Endothelial cell of hepatic sinusoid (primary cell): ENCODE results near the gene GXYLT2.
"Not testable (repeated sequence)": the region's sequence is repeated elsewhere in the genome, so short reads cannot be mapped to it uniquely, and the experiment has no call there.

Experiments used
- in situ Hi-C: cut with HindIII; loops from 2 replicates; pipeline ENCODE4 v1.10.0; 2017; ENCODE audit warnings: low sequenced_read_pairs

The GXYLT2 gene

DNA sequence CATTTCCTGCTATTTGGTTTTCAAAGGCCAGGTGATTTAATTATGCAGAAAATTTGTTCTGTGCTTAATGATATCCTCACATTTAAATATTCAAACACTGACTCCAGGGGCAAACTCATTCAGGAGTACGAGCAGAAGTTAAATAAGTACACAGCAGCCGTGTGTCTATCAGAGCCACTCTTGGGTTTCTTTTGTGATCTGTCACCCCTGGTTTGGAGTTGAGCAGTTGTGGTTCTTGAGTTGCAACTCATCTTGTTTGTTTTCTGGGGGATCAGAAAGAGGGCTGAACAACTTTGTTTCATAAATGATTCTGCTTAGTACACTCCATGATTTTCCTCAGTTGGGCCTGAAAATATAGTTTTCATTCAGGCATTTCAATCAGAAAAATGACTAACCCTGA, 83.1 kb downstream of the GXYLT2 start:
- in situ Hi-C loops: no loop called here

DNA sequence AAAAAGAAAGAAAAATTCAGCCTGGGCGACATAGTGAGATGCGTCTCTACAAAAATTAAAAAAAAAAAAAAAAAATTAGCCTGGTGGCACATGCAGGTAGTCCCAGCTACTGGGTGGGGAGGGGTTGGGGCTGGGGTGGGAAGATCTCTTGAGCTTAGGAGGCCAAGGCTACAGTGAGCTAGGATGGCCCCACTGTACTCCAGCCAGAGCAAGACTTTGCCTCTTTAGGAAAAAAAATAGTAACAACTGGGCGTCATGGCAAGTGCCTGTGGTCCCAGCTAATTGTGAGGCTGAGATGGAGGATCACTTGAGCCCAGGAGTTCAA, 84.8 kb downstream of the GXYLT2 start:
- in situ Hi-C loops: no loop called here

DNA sequence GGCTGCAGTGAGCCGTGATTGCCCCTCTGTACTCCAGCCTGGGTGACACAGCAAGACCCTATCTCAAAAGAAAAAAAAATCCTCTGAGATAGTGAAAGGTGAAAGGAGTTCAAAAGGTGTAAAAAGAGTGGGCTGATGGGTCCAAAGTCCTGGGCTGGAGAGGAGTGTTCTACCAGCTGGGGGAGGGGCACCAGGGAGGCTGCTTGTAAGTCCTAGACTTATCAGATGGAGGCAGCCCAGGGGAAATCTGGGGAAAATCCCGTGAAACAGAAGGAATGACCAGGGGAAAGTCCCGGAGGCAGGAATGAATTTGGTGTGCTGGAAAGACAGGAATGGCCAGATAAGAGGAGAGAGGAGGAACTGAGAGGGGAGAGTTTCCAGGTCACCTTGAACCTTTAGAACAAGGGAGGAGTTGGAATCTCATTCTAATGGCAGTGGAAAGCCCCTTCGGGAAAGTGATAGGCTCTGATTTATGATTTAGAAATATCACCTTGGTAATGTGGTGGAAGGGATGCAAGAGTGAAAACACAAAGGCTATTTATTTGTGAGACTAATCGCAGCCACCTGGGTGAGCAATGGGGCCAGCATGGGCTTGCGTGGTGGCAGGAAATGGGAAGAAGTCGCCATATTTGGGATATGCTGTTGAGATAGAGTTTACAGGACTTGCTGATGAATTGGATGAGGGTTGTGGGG, 85.3 kb downstream of the GXYLT2 start:
- in situ Hi-C loops: no loop called here

DNA sequence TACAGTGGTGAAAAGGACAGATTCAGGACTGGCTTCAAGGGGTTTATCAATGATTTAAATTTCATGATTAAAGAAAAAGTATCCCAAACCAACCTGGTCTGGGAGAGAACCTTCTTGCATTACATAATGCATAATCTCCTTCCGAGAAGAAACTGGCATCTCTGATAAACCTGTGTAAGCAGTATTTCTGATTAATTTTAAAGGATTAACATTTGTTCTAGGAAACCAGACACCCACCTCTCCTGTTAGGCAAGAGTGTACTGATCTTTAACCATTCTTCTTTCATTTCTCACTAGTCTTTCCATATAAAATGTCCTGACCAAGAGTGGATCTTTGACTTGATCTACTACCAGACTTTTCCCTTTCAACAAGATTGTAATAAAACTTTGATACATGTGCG, 85.9 kb downstream of the GXYLT2 start:
- in situ Hi-C loops: no loop called here

DNA sequence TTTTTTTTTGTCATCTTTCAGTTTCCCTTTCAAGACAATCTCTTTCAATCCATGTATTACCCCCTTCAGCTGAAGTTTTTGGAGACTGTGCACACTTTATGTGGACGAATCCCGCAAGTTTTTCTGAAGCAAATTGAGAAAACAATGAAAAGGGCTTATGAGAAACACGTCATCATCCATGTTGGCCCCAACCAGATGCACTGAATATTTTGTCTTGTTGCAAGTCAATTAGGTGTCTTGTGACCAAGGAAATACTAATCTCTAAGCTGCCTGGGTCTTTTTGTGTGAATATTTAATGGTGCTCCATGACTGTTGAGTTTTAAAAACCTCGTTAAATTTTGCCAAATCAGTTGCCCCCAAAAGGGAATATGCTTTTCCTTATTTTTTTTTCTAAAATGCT, 87.1 kb downstream of the GXYLT2 start:
- in situ Hi-C loops: no loop called here

DNA sequence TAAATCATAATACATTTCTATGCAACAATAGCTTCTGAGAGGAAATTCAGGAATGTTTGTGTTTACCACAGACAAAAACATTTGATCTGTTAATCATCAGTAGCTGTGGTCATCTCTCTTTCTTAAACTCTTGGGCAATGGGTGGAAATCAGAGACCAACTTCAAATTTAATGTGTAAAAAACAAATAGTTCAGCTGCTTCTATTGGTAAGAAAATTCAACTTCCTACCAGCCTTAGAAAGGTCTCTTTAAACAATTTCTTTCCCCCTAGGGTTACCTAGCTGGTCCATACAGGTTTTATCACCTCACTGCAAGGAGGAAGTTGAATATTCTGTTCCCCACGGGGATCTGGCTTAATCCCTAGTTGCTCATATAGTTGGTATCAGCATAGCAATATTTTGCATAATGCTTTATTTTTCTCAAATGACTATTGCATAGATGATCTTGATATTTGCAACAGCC, 88.5 kb downstream of the GXYLT2 start:
- in situ Hi-C loops: no loop called here

DNA sequence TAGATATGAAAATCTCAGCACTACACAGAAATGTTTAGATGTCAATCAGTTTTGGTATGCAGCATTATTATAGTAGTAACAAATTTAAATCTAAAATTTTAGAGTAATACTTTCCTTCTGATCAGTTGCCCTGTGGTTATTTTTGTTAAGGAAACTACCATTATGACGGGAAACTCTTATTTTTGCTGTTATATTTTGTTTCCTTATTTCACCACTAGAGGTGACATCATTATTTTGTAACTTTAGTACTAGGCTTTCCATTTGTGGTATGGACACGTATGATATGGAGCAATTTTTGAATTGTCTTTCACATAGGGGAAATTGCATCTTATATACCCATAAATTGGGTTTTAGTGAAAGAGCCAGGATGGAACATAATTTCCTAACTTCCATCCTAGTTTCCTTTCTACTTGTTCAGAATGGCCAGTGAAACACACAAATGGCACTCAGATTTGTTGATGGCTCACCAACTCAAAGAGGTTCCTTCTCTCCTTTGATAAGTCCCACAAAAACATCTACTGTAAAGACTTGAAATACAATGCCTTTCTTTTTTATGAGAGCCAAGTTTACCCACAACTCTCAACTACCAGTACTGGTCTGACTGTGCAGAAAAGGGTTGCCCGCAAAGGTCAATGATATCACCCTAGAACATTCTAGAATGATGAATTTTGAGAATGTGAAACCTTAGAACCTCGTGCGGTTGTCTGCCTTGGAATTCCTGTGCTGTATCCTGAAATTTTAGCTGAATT, 89.4 kb downstream of the GXYLT2 start:
- in situ Hi-C loops: no loop called here

DNA sequence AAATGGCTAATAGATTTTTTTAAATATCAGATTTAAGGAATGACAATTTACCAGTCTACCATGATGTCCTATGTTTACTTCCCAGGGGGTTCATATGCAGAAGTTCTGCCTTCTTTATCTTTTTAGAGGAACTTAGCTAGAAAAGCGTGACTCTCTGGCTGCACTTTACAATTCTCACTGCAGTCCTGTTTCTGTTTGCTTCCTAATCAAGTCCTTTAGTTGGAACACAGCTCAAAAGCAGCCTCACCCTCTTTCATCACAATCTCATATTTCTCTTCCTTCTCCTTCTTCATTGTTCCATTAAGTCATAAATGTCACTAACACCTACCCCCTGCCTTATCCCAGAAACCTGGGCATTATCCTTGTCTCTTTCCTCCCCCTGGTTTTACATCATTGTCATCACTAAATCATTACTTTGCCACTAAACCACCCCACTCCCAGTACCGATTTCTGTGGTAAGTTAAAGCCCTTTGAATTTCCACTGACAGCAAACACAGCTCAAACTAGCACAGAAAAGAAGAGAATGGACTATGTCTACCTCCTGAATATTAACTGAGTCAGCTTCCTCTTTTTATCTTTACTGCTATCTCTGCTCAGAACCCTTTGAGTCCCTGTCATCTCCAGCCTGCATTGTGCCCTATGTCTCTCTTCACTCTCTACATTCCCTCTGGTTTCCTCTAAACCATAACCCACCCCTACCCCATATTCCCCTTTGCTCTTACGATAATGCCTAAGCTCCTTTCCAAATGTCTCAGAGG, 94.9 kb downstream of the GXYLT2 start:
- in situ Hi-C loops: no loop called here

DNA sequence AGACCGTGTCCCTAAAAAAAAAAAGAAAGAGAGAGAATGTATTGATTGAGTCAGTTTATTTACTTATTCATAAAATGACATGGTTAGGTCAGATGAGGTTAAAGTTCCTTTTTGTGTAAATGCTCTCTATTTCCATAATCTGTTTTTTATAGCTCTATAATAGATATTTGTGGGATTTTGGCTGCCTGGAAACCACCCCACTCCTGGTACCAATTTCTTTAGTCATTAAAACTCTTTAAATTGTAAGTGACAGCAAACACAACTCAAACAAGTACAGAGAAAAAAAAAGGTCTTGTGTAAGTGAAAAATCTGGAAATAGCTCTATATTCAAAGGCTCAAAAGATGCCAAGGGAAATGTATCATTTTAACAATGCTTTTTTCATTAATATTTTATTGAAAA, 97.7 kb downstream of the GXYLT2 start:
- in situ Hi-C loops: no loop called here

DNA sequence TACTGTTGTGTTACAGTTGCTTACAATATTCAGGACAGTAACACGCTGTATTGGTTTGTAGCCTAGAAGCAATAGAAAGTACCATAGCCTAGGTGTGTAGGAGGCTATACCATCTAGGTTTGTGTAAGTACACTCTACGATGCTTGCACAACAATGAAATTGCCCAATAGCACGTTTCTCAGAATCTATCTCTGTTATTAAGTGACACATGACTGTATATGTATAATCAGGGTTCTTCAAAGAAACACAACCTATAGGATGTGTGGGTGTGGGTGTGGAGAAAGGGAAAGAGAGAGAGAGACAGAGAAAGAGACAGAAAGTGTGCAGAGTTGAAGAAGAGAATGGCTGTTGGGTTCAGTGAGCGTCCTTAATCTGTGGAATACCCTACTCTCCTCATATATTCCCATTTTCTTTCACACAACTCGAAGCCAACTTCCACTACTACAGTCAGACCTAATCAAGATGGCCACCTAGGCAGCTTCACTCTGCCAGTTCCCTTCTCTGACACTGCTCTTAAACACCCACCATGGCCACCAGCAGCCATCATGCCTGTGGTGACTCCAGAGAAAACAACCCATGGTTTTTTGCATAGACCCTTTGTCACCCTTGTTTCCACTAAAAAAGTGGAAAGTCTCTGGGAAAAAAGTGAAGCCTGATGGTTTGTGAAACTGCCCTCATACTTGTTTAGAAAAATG, 103.0 kb downstream of the GXYLT2 start:
- in situ Hi-C loops: no loop called here

DNA sequence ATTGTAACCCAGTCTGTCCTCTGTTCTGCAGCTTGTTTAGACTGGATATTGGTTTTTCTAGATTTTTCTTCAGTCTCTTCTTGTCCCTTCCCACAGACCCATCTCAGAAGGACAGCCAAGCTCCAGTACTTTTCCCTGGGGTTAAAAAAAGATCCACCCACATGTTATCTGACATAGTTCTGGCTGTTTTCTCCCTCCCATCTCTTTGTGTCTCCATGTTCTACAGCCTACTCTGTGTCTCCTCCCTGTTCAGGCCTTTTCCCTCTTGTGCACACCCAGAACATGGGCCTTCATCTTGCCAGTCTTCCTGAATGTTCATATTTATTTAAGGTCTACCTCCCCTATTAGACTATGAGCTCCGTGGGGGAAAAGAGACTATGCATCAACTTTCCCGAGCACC, 103.7 kb downstream of the GXYLT2 start:
- in situ Hi-C loops: no loop called here

DNA sequence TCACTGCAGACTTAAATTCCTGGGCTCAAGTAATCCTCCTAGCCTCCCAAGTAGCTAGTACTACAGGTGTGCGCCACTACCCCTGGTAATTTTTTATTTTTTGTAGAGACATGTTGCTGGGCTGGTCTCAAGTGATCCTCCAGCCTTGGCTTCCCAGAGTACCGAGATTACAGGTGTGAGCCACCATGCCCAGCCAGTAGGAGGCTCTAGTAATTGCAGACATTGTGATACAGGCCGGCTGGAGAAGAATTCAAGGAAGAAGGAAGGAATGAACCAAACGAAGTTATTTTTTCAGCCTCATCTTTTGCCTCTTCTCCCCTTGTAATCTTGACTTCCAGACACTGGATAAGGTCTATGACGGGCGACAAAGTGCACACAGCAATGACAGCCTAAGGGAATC, 105.5 kb downstream of the GXYLT2 start:
- in situ Hi-C loops: no loop called here

DNA sequence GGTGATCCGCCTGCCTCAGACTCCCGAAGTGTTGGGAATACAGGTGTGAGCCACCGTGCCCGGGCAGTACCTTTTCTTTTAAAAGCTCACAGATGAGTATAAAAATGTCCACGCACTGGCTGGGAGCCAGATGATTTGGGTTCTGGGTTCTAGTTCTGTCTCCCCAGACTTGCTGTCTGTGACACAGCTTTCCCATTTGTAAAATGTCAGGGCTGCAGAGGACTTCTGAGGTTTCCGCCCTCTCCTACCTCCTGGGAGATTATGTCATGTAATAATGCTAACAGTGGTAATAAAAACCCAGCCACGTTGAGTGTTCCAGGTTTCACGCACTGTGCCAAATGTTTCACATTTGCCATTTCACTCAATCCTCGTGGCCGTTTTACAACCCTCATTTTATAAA, 107.5 kb downstream of the GXYLT2 start:
- in situ Hi-C loops: no loop called here

DNA sequence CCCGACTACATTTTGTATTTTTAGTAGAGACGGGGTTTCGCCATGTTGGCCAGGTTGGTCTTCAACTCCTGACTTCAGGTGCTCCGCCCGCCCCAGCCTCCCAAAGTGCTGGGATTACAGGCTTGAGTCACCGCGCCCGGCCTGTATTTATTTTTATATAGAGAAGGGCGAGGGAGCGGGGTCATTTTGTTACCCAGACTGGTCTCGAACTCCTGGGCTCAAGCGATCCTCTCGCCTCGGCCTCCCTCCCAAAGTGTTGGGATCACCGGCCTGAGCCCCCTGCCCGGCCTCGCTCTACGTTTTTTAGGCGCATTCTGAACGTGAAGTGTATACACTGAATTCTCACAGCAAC, 108.3 kb downstream of the GXYLT2 start:
- in situ Hi-C loops: no loop called here

DNA sequence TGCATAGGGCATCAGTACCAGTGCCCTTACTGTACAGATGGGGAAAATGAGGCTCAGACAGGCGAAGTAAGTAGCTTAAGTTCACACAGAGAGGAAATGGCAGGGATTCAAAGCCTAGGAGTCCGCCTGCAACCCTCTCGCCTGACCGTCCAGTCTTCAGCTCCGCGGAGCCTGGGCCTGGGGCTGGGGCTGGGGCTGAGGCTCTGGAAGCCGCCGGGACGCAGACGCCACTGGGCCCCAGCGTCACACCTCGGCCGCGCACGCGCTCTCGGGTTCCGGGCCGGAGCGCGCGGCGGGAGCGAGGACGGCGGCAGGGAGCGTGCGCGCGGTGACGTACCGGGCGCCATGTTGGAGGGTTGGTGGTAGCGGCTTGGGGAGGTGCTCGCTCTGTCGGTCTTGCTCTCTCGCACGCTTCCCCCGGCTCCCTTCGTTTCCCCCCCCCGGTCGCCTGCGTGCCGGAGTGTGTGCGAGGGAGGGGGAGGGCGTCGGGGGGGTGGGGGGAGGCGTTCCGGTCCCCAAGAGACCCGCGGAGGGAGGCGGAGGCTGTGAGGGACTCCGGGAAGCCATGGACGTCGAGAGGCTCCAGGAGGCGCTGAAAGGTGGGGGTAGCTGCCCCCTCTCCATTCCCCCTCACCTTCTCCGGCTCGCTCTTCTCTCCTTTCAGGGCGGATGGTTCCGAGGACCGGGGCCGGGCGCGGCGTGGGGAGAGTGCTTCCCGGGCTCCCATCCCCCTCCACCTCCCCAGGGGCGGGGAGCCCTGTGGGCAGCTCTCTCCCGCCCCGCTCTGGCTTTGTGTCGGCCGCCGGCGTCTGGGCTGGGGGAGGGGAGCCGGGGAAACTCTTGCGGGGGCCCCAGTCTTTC, 108.9 kb downstream of the GXYLT2 start, which contains the start of gene PPP4R2:
Gene PPP4R2 (plus strand): TSS at position 339 of the 861 bp plus-strand sequence. CDS start 227 bp downstream, at position 566.
- in situ Hi-C loops: no loop called here

DNA sequence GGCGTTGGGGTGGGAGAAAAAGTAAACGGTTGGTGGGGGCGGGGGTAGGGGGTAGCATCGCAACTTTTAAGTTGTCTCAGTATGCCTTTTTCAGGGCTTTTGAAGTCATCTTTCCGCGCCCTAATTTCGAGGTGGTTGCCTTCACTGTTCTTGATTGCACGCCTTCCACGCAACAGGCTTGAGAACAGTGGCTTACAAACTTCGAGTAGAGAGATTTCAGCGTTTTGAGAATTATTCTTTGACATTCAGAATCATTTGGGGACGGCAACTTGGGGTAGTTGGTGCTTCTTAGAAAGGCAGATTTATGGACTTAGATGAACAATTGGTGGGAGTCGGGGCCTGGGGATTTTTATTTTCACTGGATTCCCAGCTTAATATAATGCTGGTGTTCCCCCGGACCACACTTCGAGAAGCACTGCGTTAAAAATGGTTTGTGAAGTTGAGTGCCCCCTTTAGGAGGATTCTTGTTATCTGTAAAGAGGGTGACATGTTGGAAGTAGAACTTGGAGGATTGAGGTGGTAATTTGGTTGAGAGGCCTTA, 109.6 kb downstream of the GXYLT2 start:
- in situ Hi-C loops: no loop called here

DNA sequence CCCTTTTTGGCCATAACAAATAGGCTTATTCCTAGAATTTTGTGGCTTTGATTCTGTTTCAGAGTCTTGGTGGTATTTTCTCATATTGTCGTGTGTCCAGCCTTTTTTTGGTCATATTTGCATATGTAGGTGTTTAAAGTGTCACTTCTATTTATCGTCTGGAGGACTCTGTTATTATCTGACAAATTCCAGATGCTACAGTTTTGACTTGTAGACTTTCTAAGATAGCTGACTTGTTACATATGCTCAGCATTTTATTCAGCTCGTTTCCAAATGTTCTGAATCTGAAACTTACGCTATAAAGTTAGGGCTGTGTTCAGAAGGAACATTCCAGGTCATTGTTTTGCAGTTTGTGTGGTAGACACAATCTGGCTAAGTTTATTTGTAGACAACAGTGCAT, 110.6 kb downstream of the GXYLT2 start:
- in situ Hi-C loops: no loop called here

DNA sequence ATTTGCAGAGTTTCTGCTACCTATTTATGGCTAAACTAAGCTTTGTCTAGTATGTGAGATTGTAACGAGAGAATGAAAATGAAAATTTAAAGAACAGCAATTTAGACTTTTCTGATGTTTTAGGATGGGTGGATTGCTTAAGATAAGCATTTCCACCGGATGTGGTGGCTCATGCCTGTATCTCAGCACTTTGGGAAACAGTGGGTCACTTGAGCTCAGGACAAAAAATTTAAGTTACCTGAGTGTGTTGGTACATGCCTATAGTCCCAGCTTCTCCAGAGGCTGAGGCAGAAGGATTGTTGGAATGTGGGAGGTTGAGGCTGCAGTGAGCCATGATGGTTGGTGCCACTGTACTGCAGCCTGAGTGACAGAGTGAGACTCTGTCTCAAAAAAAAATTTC, 112.1 kb downstream of the GXYLT2 start:
- in situ Hi-C loops: no loop called here

DNA sequence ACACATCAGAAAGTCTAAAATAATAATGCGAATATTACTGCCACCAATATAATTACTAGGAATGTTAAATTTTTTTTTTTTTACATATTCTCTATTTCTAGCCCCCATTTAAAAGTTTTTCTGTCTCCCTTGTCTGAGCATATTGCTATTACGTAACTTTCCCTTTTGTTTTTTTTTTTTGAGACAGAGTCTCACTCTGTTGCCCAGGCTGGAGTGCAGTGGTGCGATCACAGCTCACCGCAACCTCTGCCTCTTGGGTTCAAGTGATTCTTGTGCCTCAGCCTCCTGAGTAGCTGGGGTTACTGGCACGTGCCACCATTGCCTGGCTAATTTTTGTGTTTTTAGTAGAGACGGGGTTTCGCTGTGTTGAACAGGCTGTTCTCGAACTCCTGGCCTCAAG, 115.2 kb downstream of the GXYLT2 start:
- in situ Hi-C loops: not testable (repeated sequence)

DNA sequence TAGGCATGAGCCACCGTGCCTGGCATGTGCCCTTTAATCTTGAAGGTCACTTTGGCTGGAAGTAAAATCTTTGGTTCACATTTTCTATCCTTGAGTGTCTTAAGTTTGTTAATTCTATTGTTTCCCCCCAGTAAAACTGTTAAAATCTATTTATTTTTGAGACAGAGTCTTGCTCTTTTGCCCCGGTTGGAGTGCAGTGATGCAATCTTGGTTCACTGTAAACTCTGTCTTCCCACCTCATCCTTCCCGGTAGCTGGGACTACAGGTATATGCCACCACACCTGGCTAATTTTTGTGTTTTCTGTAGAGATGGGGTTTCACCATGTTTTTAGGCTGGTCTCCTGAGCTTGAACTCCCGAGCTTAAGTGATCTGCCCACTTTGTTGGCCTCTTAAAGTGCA, 116.5 kb downstream of the GXYLT2 start:
- in situ Hi-C loops: no loop called here
